Activated CD4-positive, CD25-positive, alpha-beta regulatory T cell treated with anti-CD3 and anti-CD28 coated beads, Interleukin-2, amount 50 U/mL, for 72 hours (primary cell): Measurements from ENCODE around the gene FNBP1.
"Not testable (repeated sequence)": the region's sequence is repeated elsewhere in the genome, so short reads cannot be mapped to it uniquely, and the experiment has no call there.

Experiments used
- DNase-seq: peaks from one replicate; pipeline ENCODE4 v3.0.0; 2021

FNBP1 gene

DNA sequence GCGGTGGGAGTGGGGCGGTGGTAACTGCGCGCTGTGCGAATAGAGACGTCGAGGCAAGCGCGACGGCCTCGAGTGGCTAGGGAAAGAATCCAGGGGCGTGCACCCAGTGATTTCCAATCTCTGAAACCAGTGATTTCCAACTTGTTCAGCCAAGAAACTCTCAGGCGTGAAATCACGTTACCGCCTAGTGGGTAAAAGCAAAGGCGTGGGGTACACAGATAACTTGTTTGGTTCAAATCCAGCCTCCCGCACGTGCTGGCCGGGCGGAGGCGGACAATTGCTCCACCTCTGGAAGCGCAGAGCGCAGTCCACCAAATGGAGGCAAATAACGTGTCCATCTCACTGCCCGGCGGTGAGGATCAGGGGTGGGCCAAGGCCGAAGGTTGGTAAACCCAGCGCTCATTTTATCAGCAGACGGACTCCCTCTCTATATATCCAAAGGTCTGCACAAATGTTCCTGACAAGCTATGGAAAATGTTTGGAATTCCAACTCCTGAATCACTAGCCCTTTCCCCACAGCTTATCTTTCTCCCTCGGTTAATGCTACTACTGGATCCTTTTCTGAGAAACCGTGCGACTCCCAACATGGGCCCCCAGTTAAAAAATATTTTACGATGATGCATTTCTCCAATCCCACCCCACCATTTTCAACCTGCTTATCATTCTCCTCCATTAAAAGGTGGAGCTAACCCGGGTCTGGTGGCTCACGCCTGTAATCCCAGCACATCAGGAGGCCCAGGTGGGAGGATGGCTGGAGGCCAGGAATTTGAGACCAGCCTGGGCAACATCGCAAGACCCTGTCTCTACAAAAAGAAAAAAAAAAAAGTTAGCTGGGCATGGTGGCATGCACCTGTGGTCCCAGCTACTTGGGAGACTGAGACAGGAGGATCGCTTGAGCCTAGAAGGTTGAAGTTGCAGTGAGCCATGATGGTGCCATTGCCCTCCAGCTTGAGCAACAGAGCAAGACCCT lies 950 bp upstream of the FNBP1 start:
- DNase-seq, result no peak

DNA sequence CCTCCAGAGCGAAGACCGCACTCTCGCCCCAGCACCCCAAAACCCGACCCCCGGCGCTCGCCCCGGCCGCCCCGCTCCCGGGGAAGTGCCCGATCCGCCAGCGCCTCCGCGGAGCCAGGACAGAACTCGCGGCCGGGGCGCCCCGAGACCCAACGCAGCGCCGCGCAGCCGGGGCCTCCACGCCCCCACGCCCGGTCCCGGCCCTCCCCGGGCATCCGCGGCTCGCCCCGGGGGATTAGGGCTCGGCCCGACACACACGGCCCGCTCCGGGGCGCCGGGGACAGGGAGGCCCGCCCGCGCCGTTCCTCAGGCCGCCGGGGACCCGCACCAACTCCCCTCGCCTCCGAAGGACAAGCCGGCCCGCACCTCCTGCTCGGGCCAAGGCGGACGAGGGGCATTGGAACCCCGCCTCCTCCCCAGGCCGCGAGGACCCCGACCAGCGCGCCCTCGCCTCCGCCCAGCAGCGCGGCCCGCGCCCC lies 544 bp downstream of the FNBP1 start:
- peak; percentile 62 for DNase-seq

DNA sequence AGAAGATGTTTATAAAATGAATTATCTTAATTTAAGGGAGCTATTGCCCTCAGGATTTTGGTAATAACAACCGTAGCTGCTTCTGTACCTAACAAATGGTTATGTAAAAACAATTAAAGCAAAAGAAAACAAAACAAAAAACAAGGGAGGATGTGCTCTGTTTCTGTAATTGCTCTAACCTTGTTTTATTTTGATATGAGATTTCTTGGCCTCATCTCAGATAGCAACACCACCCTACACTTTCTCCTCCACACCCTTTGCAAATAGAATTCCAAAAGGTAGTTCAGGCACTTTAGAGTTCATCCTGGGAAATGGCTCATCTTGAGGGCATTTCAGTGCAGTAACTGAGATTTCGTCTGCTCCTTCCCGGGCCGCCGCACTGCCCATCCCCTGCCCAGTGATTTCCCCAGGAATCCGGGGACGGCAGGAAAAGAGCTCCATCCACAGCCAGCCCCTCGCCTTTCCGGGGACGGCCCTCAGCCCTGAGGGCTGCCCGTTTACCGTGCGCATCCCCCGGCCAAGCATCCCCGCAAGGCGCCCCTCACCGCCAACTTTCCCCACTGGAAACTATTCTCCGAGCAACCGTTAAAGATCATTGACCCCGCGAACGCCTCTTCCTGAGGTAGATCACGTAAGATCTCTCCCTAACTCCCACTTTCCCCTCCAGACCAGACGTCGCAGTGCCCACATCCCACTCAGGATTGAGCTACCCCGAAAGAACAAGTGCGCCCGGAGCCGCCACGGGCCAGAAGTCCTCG lies 1.2 kb downstream of the FNBP1 start:
- peak; percentile 48 for DNase-seq

DNA sequence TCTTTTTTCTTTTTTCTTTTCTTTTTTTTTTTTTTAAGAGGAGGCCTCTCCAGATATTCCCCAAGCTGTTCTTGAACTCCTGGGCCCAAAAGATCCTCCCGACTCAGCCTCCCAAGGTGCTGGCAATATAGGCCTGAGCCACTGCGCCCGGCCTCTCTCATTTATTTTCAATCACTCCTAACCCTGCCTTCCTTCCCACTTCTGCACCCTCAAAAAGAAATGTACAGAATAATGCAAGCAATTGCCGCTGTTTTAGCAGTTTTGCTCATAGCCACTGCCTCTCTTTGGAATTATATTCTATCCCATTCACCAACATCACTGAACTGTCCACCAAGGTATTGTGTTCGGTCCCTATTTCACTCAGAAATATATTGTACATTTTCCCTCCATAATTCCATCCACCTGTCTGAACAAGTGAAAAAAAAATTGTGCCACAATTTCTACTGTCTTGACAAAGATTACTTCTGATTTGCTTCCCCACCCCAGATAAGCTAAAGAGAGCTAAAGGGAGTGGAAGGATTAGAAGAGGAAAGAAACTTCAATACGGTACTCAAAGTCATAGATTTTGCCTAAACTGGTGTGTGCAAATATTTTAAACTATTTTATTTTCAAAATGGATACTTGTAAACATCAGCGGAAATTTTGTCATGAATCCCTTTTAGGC lies 1.9 kb downstream of the FNBP1 start:
- DNase-seq, result no peak

DNA sequence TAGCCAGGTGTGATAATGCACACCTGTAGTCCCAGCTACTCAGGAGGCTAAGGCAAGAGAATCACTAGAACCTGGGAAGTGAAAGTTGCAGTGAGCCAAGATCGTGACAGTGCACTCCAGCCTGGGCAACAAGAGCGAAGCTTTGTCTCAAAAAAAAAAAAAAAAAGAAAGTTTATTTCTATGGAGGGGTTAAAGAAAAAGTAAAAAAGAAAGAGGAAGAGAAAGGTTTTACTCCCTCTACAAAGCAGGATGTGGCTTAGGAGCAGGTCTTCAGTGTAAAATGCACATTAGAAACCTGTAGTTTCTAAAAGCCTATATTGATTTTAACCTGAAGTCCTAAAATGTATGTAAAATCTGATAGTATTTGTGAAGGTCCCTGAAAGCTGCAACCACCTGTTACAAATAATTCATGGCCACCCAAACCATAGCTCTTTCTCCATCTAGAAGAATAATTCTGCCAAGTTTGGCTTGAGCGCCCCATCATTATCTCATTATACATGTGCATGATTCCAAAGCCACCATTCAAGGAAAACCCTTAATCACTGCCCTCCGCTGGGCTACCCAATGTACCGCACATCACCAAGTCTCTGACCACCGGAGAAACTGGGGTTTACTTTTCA lies 3.4 kb downstream of the FNBP1 start:
- no peak for DNase-seq

DNA sequence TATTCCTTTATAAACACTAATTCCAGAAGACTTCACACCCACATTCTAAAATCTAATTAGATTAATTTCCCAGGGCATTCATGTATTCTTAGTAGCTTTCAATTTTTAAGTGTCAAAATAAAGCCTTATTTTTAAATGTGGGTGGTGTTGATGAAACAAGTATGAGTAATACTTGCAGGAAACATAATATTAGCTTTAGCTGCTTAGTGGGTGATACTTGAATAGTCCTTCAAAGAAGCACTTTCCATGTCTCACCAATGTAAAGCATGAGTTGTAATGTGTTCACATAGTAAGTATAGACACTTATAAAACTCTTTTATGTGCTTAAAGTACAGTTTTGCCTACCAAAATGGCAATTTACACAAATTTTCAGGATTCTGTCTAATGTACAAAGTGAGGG lies 6.9 kb downstream of the FNBP1 start:
- DNase-seq, result no peak

DNA sequence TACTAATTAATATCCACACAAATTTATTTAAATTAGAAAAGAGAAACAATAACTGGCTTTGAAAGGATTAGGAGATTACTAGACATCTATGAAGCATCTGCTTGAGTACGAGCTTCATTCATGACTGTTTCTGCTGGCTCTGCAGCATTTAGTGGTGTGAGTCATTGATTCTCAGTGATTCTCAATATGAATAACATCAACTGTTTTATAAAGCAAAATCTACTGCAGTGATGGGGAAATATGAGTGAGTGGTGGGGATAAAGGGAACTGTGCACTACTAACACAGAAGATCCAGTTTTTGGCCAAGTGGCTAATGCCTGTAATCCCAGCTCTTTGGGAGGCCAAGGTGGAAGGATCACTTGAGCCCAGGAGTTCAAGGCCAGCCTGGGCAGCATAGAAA lies 8.4 kb downstream of the FNBP1 start:
- no peak for DNase-seq

DNA sequence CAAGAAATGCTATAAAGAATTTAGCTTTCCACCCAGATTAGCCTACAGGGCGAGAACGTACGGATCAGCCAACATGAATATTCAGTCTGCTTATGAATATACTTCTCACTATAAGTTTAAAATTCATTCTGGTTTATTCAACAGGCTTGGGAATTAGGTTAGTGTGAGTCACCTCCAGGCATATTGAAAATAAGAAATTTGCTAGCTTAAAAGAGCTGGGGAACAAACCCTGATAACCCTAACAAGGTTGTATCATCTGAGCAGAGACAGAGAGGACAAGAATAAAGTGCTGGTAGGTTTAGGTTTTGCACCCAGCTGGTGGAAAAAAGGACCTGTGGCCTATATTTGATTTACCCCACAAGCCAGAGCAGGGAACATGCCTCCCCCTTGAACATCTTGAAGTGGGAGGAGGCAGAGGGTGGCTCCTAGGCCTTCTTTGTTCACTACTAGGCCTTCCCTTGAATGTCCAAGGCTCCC lies 12.3 kb downstream of the FNBP1 start:
- no peak for DNase-seq

DNA sequence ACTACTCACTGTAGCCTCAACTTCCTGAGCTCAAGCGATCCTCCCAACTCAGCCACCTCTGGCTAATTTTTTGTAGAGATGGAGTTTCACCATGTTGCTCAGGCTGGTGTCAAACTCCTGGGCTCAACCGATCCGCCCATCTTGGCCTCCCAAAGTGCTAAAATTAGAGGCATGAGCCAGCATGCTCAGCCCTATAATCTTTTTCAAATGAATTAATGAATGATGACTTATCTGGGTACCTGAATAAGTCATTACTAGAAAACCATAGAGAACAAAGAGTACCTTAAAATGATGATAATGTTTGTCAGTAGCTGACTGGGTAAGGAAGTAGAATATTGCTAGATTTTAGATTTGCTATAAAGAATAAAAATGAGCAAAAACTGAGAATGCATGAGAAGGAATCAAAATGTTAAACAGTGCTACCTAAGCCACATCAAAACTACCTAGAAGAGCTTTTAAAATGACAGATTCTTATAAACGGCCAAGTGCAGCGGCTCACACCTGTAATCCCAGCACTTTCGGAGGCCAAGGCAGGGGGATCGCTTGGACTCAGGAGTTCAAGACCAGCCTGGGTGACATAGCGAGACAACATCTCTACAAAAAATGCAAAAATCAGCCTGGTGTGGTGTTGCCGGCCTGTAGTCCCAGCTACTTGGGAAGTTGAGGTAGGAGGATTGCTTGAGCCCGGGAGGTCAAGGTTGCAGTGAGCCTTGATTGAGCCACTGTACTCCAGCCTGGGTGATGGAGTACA lies 13.6 kb downstream of the FNBP1 start:
- DNase-seq, result peak; percentile 31

DNA sequence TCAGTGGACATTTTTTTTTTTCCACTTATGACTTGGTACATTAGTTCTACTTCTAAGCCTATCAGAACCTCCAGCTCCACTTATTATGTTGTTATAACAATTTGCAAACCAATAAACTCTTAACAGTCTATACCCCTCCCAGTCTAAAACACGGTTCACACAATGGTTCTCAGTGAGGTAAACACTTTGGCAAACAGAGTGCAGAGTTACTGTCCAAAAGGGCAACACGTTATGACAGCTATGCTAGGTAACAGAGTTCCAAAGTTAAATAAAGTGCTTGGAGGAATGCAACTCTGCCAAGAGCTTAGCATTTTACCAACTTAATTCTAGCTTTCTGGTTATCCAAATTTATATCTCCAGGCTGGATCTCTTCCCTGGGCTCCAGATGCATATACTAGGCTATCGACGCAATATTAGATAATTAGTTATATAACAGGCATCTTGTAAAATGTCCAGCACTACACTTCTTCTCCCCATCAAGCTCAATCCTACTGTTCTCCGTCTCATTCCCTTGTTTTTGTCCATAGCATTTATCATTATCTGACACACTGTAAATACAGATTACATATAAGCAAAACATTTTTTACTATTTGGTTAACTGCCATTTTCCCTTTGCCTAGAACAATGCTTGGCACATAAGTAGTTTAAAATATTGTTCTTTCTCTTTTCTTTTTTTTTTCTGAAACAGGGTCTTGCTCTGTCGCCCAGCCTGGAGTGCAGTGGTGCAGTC lies 14.3 kb downstream of the FNBP1 start:
- DNase-seq, result peak; percentile 5

DNA sequence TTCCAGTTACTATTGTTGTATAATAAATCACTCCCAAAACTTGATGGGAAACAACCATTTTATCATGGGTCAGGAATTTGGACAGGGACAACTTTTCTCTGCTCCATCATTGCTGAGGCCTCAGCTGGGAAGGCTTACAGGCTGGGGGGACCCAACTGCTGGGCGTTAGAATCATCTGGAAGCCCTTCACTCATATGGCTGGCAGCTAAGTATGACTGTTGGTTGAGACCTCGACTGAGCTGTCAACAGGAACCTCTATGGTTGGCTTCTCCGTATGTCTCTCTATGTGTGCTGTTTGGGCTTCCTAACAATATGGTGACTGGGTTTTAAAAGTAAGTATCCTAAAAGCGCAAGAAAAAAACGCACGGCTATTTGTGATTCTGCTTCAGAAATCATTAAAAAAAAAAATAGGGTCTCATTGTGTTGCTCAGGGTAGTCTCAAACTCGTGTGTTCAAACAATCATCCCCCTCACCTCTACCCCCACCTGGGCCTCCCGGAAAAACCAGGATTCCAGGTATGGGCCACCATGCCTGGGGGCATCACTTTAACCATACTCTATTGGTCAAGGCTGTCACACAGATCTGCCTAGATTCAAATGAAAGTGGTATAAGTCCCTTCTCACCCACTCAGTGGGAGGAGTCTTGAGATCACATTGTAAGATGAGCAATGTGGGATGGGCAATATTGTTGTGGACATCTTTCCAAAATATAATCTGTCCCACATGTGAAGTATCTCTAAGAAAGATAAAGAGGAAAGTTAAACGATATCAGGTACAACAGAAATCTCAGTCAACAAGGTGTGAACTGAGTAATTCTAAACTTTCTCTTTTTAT lies 15.2 kb downstream of the FNBP1 start:
- DNase-seq, result peak; percentile 30

DNA sequence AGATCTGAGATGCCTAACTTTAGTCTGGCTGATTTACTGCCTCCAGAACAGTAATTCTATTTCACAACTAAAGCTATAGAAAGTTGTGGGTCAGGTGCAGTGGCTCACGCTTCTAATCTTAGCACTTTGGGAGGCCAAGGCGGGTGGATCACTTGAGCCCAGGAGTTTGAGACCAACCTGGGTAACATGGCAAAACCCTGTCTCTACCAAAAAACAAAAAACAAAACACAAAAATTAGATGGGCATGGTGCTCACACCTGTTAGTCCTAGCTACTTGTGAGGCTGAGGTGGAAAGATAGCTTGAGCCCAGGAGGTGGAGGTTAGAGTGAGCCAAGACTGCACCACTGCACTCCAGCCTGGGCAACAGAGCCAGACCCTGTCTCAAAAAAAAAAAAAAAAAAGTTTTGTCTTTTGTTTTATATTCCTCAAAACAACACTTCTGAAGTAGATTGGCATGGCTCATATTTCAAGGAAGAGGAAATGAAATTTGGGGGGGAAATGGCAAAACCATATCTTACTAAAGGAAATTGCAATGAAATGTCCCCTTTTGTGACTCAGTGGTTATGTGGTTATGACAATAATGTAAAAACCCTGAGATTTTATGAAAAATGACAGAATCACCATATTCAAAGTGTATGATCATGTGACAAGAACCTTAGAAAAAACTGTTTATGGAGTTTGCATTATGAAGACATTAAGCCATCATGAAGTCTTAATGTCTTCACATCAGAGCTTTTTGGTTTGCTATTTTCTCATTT lies 16.2 kb downstream of the FNBP1 start:
- peak; percentile 32 for DNase-seq

DNA sequence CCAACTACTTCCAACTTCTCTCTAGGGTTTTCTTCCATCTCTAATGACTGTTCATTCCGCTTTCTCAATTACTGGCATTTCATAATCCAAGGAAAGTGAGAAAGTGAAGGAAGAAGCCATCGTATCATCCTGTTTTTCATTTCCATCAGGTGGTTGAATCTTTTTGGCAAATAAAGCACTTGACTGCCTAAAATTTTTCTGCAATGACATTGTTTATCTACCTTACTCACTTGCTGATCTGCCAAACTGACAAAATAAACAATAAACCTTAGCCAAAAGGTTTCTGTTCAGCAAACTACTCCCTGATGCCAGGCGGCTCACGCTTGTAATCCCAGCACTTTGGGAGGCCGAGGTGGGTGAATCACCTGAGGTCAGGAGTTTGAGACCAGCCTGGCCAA lies 18.4 kb downstream of the FNBP1 start:
- no peak for DNase-seq

DNA sequence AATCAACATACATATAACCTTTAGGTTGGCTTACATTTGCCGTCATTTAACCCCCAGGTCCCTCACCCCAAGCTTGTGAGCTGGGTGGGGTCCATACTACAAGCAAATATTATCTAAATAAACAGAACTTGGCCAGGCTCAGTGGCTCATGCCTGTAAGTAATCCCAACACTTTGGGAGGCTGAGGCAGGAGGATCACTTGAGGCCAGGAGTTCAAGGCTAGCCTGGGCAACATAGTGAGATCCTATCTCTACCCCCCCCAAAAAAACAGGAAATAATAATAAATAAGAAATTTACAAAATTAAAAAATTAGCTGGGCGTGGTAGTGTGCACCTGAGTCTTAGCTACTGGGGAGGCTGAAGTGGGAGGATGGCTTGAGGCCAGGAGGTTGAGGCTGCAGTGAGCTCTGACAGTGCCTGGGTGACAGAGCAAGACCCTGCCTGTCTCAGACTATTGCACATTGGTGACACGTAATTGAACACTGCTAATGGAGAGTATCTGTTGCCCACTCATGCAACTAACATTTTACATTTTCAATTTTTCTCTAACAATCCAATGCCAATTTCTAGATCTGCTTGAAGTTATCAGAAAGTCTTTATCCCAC lies 18.9 kb downstream of the FNBP1 start:
- no peak for DNase-seq

DNA sequence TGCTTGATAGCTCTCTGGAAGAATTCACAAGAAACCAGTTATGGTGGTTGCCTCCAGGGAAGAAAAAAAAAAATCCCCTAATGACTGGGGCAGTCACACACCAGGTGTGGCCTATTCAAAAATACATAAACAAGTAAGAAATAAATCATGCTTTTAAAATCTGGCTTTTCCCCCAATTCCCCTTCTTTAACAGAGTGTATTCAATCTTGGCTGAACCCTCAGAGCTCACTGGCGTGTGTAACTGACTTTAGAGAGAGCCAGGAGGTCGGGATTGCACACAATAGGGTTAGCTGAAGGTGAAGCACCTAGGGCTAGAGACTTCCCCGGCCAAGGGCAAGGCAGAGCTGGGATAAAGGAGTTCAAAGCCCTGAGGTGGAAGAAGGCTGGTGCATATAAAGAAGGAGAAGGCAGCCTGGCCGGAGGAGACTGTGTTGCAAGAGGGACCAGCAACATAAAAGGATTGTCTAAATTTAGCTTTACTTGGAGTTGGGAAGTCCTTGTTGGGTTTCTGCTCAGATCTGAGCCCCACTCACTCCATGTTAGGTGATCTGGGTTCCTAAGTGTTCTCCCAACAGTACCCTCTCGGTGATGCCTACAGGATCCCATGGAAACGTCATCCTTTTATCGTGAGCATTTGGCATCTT lies 19.7 kb downstream of the FNBP1 start:
- no peak for DNase-seq

DNA sequence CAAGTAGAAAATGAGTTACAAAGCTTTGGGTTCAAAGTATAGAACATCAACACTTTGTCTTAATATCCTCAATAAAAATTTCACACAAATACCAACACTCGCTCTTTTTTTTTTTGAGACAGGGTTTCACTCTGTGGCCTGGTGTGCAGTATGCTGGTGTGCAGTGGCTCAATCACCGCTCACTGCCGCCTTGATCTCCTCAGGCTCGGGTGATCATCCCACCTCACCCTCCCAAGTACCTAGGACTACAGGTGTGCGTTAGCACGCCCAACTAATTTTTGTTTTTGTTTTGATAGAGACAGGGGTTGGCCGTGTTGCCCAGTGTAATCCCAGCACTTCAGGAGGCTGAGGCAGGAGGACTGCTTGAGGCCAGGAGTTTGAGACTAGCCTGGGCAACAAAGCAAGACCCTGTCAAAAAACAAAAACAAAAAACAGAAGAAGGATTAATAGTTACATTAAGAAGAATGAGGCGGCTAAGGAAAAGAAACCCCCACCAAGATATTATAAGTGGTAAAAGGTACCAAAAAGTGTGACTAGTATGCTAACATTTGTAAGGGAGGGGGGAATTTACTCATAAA lies 20.3 kb downstream of the FNBP1 start:
- no peak for DNase-seq

DNA sequence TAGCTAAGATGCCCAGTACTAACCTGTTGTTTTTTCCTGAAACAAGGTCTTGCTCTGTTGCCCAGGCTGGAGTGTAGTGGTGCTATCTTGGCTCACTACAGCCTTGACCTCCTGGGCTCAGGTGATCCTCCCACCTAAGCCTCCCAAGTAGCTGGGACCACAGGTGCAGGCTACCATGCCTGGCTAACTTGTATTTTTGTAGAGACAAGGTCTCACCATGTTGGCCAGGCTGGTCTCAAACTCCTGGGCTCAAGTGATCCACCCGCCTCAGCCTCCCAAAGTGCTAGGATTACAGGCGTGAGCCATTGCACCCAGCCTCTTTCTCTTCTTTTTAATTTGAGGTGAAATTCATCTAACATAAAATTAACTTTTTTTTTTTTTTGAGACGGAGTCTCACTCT lies 21.1 kb downstream of the FNBP1 start:
- not testable (repeated sequence) for DNase-seq

DNA sequence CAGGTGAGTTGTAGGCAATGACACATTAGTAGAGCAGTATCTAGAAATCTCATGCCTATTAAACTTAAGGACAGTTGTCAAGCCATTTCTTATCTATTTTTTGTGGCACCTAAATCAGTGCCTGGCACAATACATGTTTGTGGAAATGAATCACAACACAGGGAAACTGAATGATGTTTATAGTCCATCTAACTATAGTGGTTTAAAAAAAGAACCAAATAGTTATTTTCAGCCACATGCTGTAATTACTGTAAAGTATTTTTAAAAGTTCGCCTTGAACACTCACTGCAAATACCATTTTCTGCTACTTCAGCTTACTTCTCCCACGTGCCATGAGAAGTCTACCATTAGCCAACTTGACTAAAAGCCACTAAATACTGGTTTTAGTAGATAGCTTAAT lies 21.9 kb downstream of the FNBP1 start:
- DNase-seq, result no peak
